Esophagus mucosa (tissue), 1 donor: ENCODE data around the gene FOXL3. TPM values are rescaled to one million over a fixed set of nuclear protein-coding genes. Genes with fewer than 3 reads are reported as not detected.
"Not testable (repeated sequence)": the region's sequence is repeated elsewhere in the genome, so short reads cannot be mapped to it uniquely, and the experiment has no call there.

Experiments
- ATAC-seq: fragments of 200-7000 bp; cut with Tn5 transposase; one replicate; pipeline ENCODE4 v1.9.1; 2020
- total RNA-seq: library from RNA; stranded (reverse); gene quantifications from one replicate; pipeline ENCODE4 v1.2.4, GENCODE V29; 2023
- donor health status: DM: yes; HTN: yes; CAD: no.

FOXL3 gene
- total RNA-seq, 1 donor from 2014 or later = not detected

GRCh38 chr7:325051-325798, 35.3 kb downstream of the FOXL3 start:
- ATAC-seq = no peak

GRCh38 chr7:325811-326210, 35.8 kb downstream of the FOXL3 start:
- no peak for ATAC-seq

- no peak for ATAC-seq
Measured at GRCh38 chr7:326273-326672, 36.3 kb downstream of the FOXL3 start.

GRCh38 chr7:326809-327232, 36.9 kb downstream of the FOXL3 start:
- ATAC-seq = no peak

- ATAC-seq = no peak
Measured at GRCh38 chr7:327233-327931, 37.4 kb downstream of the FOXL3 start.

- ATAC-seq = no peak
Measured at GRCh38 chr7:327991-328702, 38.2 kb downstream of the FOXL3 start.

GRCh38 chr7:329691-330281, 39.8 kb downstream of the FOXL3 start:
- no peak for ATAC-seq

- no peak for ATAC-seq
Measured at GRCh38 chr7:330511-331230, 40.7 kb downstream of the FOXL3 start.

GRCh38 chr7:332020-332517, 42.1 kb downstream of the FOXL3 start:
- ATAC-seq = no peak

GRCh38 chr7:332646-333392, 42.8 kb downstream of the FOXL3 start:
- ATAC-seq = peak; percentile 88

GRCh38 chr7:333393-333764, 43.4 kb downstream of the FOXL3 start:
- ATAC-seq = peak; percentile 22

GRCh38 chr7:334618-335357, 44.8 kb downstream of the FOXL3 start:
- ATAC-seq = no peak

GRCh38 chr7:335358-336148, 45.6 kb downstream of the FOXL3 start:
- ATAC-seq = no peak

GRCh38 chr7:336149-336533, 46.2 kb downstream of the FOXL3 start:
- ATAC-seq = not testable (repeated sequence)

- no peak for ATAC-seq
Measured at GRCh38 chr7:336810-337566, 47.0 kb downstream of the FOXL3 start.

- ATAC-seq = no peak
Measured at GRCh38 chr7:337567-337951, 47.6 kb downstream of the FOXL3 start.

GRCh38 chr7:338295-339061, 48.5 kb downstream of the FOXL3 start:
- ATAC-seq = no peak

- no peak for ATAC-seq
Measured at GRCh38 chr7:339062-339342, 49.0 kb downstream of the FOXL3 start.

- no peak for ATAC-seq
Measured at GRCh38 chr7:339696-340095, 49.7 kb downstream of the FOXL3 start.
